GM19099 (cell line): Measurements from ENCODE around the gene ZNF629.
A peak's percentile ranks its signal among the peaks of the same experiment; 100 is the strongest.

Experiments
- POLR2A ChIP-seq: IDR thresholded peaks from 3 replicates; pipeline ENCODE4 v1.6.1; 2011; ENCODE audit warnings: low read depth; ENCODE audit not compliant: insufficient read length; ENCODE audit errors: extremely low read depth

ZNF629 gene

GRCh38 chr16:30793508-30794069 is 6.6 kb upstream of the ZNF629 start:
- no peak for TF ChIP-seq POLR2A

- no peak for TF ChIP-seq POLR2A
These were observed 791 bp upstream of the ZNF629 start for GRCh38 chr16:30787613-30788378.

- peak; percentile 37 for TF ChIP-seq POLR2A
These were observed 680 bp downstream of the ZNF629 start for GRCh38 chr16:30786115-30786935.

GRCh38 chr16:30785126-30786106 is 1.6 kb downstream of the ZNF629 start:
- TF ChIP-seq POLR2A, result no peak

GRCh38 chr16:30784215-30784614 is 2.8 kb downstream of the ZNF629 start:
- no peak for TF ChIP-seq POLR2A

- no peak for TF ChIP-seq POLR2A
These were observed 3.5 kb downstream of the ZNF629 start for GRCh38 chr16:30783280-30784109.

- no peak for TF ChIP-seq POLR2A
These were observed 4.3 kb downstream of the ZNF629 start for GRCh38 chr16:30782486-30783279.

GRCh38 chr16:30780549-30780948 is 6.5 kb downstream of the ZNF629 start:
- no peak for TF ChIP-seq POLR2A

GRCh38 chr16:30780021-30780420 is 7.0 kb downstream of the ZNF629 start:
- no peak for TF ChIP-seq POLR2A

- no peak for TF ChIP-seq POLR2A
These were observed 7.4 kb downstream of the ZNF629 start for GRCh38 chr16:30779596-30779995.

GRCh38 chr16:30778549-30779244 is 8.3 kb downstream of the ZNF629 start:
- TF ChIP-seq POLR2A, result no peak

GRCh38 chr16:30777591-30778297 is 9.3 kb downstream of the ZNF629 start:
- no peak for TF ChIP-seq POLR2A
